SU-DHL-6 (cell line): ENCODE data around the gene FUT4.

ENCODE experiments used
- H2AFZ ChIP-seq: fragments of 200-600 bp; sonication (generic); 2 replicates; pipeline ENCODE4 v1.6.1; 2014; ENCODE audit warnings: low read depth, mild to moderate bottlenecking, moderate library complexity, mixed read lengths, antibody characterized with exemption, low read length; ENCODE audit not compliant: severe bottlenecking
- H3F3A ChIP-seq: fragments of 200-600 bp; shearing (Covaris generic); 2 replicates; pipeline ENCODE4 v1.6.0; 2016; ENCODE audit warnings: antibody characterized with exemption, mild to moderate bottlenecking; ENCODE audit not compliant: insufficient read depth
- H3K27ac ChIP-seq: fragments of 200-600 bp; sonication (generic); 2 replicates; pipeline ENCODE4 v1.5.1; 2016; ENCODE audit warnings: low read depth, mild to moderate bottlenecking, low read length, moderate library complexity, mixed read lengths
- H3K27me3 ChIP-seq: fragments of 200-600 bp; sonication (generic), shearing (Covaris generic); 2 replicates; pipeline ENCODE4 v1.6.0; 2014; ENCODE audit warnings: mild to moderate bottlenecking, low read length
- H3K36me3 ChIP-seq: fragments of 200-600 bp; sonication (generic); 2 replicates; pipeline ENCODE4 v1.6.1; 2014; ENCODE audit warnings: mild to moderate bottlenecking, low read length, mixed read lengths
- H3K4me2 ChIP-seq: fragments of 300-600, 200-600 bp; shearing (Covaris generic), sonication (generic); 2 replicates; pipeline ENCODE4 v1.6.0; 2014; ENCODE audit warnings: low read length, low read depth, mild to moderate bottlenecking; ENCODE audit not compliant: poor library complexity, severe bottlenecking
- H3K4me3 ChIP-seq: fragments of 200-600 bp; sonication (generic); 2 replicates; pipeline ENCODE4 v1.5.1; 2014; ENCODE audit warnings: antibody characterized with exemption, low read length, mild to moderate bottlenecking, mixed read lengths; ENCODE audit not compliant: insufficient read depth, poor library complexity, severe bottlenecking
- H3K79me2 ChIP-seq: fragments of 200-600 bp; sonication (generic); 2 replicates; pipeline ENCODE4 v1.6.1; 2014; ENCODE audit warnings: mild to moderate bottlenecking, low read length, moderate library complexity; ENCODE audit not compliant: insufficient read depth
- H3K9ac ChIP-seq: fragments of 200-600 bp; sonication (generic); 2 replicates; pipeline ENCODE4 v1.7.0; 2014; ENCODE audit warnings: mild to moderate bottlenecking, low read length
- H3K9me2 ChIP-seq: fragments of 200-600 bp; sonication (generic); replicated peaks from 2 replicates; pipeline ENCODE4 v1.6.1; 2014; ENCODE audit warnings: low read length; ENCODE audit not compliant: insufficient read depth
- H3K9me3 ChIP-seq: fragments of 200-600 bp; sonication (generic); 2 replicates; pipeline ENCODE4 v1.6.1; 2014; ENCODE audit warnings: low read length, mixed read lengths; ENCODE audit not compliant: insufficient read depth
- H4K20me1 ChIP-seq: fragments of 200-600 bp; sonication (generic); 2 replicates; pipeline ENCODE4 v1.6.1; 2014; ENCODE audit warnings: low read depth, mild to moderate bottlenecking, antibody characterized with exemption, low read length, moderate library complexity, mixed read lengths
- CTCF ChIP-seq: fragments of 200-600 bp; sonication (generic); IDR thresholded peaks from one replicate; pipeline ENCODE4 v1.5.1; 2017; ENCODE audit warnings: antibody characterized with exemption, mild to moderate bottlenecking, low read length, moderate library complexity; ENCODE audit not compliant: insufficient read depth, poor library complexity, severe bottlenecking
- EZH2phosphoT487 ChIP-seq: fragments of 200-600 bp; sonication (generic), shearing (Covaris generic); conservative IDR thresholded peaks from 2 replicates; pipeline ENCODE4 v1.6.1; 2018; ENCODE audit warnings: mild to moderate bottlenecking, antibody characterized with exemption, low read length, moderate library complexity, mixed read lengths

Gene FUT4

GRCh38 chr11:94516725-94517124 is 27.0 kb upstream of the FUT4 start:
- H3K36me3 ChIP-seq: no peaks in the 10 kb centered on the region
- H3K27ac ChIP-seq: no peak overlapping the region
- H3K9ac ChIP-seq: no peak overlapping the region
- no peaks in the 10 kb centered on the region for H4K20me1 ChIP-seq
- no peaks in the 10 kb centered on the region for H3F3A ChIP-seq
- H3K4me2 ChIP-seq: no peak overlapping the region
- no peaks in the 10 kb centered on the region for H3K9me2 ChIP-seq
- H3K79me2 ChIP-seq: no peaks in the 10 kb centered on the region
- TF ChIP-seq EZH2phosphoT487: no peak
- no peak for TF ChIP-seq CTCF
- no peak overlapping the region for H2AFZ ChIP-seq
- no peak overlapping the region for H3K4me3 ChIP-seq
- H3K27me3 ChIP-seq: no peaks in the 10 kb centered on the region
- no peaks in the 10 kb centered on the region for H3K9me3 ChIP-seq

GRCh38 chr11:94518300-94518699 is 25.4 kb upstream of the FUT4 start:
- H3K79me2 ChIP-seq: no peaks in the 10 kb centered on the region
- no peak overlapping the region for H2AFZ ChIP-seq
- H3K4me2 ChIP-seq: no peak overlapping the region
- no peak overlapping the region for H3K9ac ChIP-seq
- H3K4me3 ChIP-seq: no peak overlapping the region
- H3K36me3 ChIP-seq: no peaks in the 10 kb centered on the region
- no peaks in the 10 kb centered on the region for H4K20me1 ChIP-seq
- H3K27ac ChIP-seq: no peak overlapping the region
- no peak for TF ChIP-seq CTCF
- no peak for TF ChIP-seq EZH2phosphoT487
- H3F3A ChIP-seq: no peaks in the 10 kb centered on the region
- H3K9me3 ChIP-seq: no peaks in the 10 kb centered on the region
- H3K9me2 ChIP-seq: no peaks in the 10 kb centered on the region
- H3K27me3 ChIP-seq: no peaks in the 10 kb centered on the region

- no peaks in the 10 kb centered on the region for H3K27me3 ChIP-seq
- H3K9me2 ChIP-seq: no peaks in the 10 kb centered on the region
- H2AFZ ChIP-seq: no peak overlapping the region
- TF ChIP-seq CTCF (peak; percentile 53), EZH2phosphoT487 (no peak)
- no peak overlapping the region for H3K9ac ChIP-seq
- no peaks in the 10 kb centered on the region for H4K20me1 ChIP-seq
- no peaks in the 10 kb centered on the region for H3K79me2 ChIP-seq
- no peaks in the 10 kb centered on the region for H3F3A ChIP-seq
- no peaks in the 10 kb centered on the region for H3K9me3 ChIP-seq
- no peaks in the 10 kb centered on the region for H3K36me3 ChIP-seq
- H3K27ac ChIP-seq: no peak overlapping the region
- no peak overlapping the region for H3K4me3 ChIP-seq
- no peak overlapping the region for H3K4me2 ChIP-seq
Observed at GRCh38 chr11:94519478-94520084, 24.1 kb upstream of the FUT4 start.
